ENCODE measurements around the gene OSBPL1A.

- TF ChIP-seq CTCF (IDR thresholded peaks at IDR 0.05) = no peak
- TF ChIP-seq POLR2A (IDR thresholded peaks at IDR 0.05) = no peak
- TF ChIP-seq EP300 (IDR thresholded peaks at IDR 0.05) = no peak
Measured at GRCh38 chr18:24238387-24238786, 159.2 kb downstream of the OSBPL1A start.
